NCI-H1436 treated with DMSO at 0.1 percent for 48 hours (cell line): ENCODE measurements around the gene RAB3IL1.

Experiments
- DNase-seq: peaks from one replicate; lab custom pipeline; 2025; lab: John Stamatoyannopoulos, UW

The RAB3IL1 gene

GRCh38 chr11:61866231-61866957, 51.0 kb downstream of the RAB3IL1 start:
- no peak for DNase-seq

- no peak for DNase-seq
Observed at GRCh38 chr11:61864814-61865775, 52.3 kb downstream of the RAB3IL1 start.

- DNase-seq = no peak
Observed at GRCh38 chr11:61863548-61864081, 53.8 kb downstream of the RAB3IL1 start.

- DNase-seq = no peak
Observed at GRCh38 chr11:61862714-61863547, 54.4 kb downstream of the RAB3IL1 start.

GRCh38 chr11:61861634-61862033, 55.7 kb downstream of the RAB3IL1 start:
- DNase-seq = no peak

DNA sequence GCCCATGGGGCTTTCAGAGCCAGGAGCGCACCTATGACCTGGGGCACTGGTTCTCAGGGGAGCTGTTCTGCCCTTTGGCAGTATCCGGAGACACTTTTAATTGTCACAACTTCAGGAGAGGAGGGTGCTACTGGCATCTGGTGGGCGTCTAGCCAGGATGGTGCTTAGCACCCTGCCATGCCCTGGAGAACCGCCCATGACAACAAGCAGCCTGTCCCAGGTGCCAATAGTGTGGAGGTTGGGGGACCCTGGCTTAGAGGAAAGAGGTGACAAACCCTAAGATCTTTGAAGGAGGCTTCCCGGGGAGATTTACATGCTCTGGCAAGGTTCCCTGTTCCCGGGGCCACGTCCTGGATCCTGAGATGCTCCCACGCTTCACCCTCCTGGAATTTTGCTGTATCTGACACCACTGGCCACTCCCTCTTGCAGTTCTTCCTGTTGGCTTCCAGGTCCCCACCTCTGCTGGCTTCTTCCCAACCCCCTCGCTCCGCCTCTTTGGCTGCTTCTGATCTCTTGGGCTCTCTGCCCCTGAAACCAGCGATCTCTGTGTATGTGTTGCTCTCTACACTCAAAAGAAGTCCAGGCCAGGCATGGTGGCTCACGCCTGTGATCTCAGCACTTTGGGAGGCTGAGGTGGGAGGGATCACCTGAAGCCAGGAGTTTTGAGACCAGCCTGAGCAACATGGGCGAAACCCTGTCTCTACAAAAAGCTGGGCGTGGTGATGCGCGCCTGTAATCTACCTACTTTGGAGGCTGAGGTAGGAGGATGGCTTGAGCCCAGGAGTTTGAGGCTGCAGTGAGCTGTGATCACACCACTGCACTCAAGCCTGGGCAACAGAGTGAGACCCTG, 57.1 kb downstream of the RAB3IL1 start:
- DNase-seq = no peak

- DNase-seq = no peak
Observed at GRCh38 chr11:61855939-61856680, 61.3 kb downstream of the RAB3IL1 start.

DNA sequence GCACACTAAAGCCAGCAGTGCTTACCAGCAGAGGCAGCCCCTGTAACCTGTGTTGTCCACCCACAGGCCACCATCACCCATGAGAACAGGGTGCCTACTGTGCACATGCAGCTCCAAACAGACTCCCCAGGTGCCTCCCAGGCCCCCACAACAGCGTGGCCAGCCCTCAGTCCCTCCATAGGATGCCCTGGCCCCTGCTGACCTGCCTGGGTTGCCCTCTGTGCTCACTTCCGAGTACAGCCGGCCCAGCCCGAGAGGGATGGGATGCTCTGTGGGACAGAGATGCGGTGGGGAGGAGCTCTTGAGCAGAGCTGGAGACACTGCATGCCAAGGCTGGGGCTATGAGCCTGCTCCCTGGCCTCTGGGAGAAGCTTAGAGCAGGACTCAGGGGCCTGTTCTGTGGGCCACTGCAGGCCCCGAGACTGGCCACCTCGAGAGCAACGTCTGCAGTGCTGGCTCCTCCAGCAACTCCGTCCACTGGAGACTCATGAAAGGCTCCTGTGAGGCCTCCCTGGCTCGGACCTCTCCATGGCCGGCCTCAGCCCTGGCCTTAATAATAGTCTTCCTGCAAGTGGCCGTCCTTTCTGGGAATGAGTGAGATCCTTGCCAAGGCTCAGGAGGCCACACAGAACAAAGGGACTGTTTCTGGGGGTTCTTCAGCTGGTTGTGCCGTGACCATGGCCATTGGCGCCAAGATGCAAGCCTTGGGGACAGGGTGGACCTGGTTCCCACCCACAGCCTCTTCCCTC, 62.2 kb downstream of the RAB3IL1 start:
- no peak for DNase-seq

DNA sequence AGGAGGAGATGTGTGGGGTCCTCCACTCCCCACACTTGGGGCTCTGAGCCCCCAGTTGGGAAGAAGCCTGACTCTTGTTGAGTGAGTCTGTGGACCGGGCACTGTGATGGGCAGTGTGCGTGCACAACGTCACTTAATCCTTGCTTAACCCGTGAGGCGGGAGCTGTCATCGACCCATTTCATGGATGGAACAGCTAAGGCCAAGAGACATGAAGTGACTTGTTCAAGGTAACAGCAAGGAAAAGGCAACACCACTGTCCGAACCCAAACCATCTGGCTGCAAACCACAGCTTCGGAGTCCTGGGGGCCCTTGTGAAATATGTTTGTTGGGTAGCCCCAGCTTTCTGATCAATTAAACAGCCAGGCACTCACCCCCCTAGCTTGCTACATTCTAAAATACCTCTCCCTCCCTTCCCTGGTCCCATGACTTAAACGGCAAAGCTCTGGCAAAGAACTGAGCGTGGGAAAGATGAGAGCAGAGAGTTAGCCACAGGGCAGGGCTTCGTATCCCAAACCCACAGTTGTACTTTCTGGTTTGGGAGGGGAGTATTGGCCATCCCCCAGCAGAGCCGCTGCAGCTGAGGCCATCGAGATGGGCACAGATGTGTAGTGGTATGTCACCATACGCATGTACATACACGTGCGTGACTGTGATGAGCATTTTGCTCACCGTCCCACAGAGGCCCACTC, 63.0 kb downstream of the RAB3IL1 start:
- DNase-seq = no peak

- DNase-seq = no peak
Observed at GRCh38 chr11:61853698-61854169, 63.6 kb downstream of the RAB3IL1 start.

GRCh38 chr11:61851900-61852295, 65.5 kb downstream of the RAB3IL1 start:
- DNase-seq = no peak

- DNase-seq = no peak
Observed at GRCh38 chr11:61851113-61851899, 66.1 kb downstream of the RAB3IL1 start.

GRCh38 chr11:61850687-61851086, 66.7 kb downstream of the RAB3IL1 start:
- no peak for DNase-seq

DNA sequence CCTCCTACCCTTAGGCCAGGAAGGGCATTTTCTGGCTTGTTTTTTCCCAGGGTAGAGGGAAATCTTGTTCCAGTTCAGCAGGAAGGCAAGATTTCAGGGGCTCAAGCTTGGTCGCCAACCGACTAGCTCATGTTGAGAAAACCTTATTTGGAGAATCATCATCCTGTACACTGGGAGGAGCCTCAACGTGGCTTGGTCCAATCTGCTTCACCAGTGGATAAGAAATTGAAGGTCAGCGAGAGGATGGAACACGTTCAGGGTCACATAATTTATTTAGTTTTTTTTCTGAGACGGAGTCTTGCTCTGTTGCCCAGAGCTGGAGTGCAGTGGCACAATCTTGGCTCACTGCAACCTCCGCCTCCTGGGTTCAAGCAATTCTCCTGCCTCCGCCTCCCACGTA, 68.7 kb downstream of the RAB3IL1 start:
- DNase-seq = no peak

- DNase-seq = no peak
Observed at GRCh38 chr11:61847914-61848581, 69.3 kb downstream of the RAB3IL1 start.
